ENCODE measurements around the gene ACO2. TPM values are rescaled to one million over a fixed set of nuclear protein-coding genes. Genes with fewer than 3 reads are reported as not detected.

ACO2 gene
- total and polyA plus RNA-seq, 2 of the 13 experiments (the other 11 are each of a cell fraction or from before 2014, with no cell fraction given), result 19.2 to 45.6 TPM

- TF ChIP-seq LRRFIP1 (CRISPR knock-in tag; conservative IDR thresholded peaks at IDR 0.05) (no peak), ZNF652 (CRISPR knock-in tag; IDR thresholded peaks at IDR 0.05; ENCODE audit: borderline replicate concordance, low read depth) (no peak), ISX (CRISPR knock-in tag; conservative IDR thresholded peaks at IDR 0.05) (no peak), ZBTB42 (CRISPR knock-in tag; IDR thresholded peaks at IDR 0.05) (no peak), ZNF225 (CRISPR knock-in tag; IDR thresholded peaks at IDR 0.05) (0 out of 2 replicates have a peak, but pooled peaks have one; percentile 62), FIP1L1 (IDR thresholded peaks at IDR 0.05; ENCODE audit: borderline replicate concordance, insufficient read depth, low read depth, low read length) (no peak), ATRX (CRISPR knock-in tag; IDR thresholded peaks at IDR 0.05; ENCODE audit: borderline replicate concordance) (no peak), MIXL1 (CRISPR knock-in tag; IDR thresholded peaks at IDR 0.05) (no peak), NR2F6 (IDR thresholded peaks at IDR 0.05) (no peak), NR2F6 (CRISPR knock-in tag; IDR thresholded peaks at IDR 0.05) (no peak), ZNF234 (CRISPR knock-in tag; conservative IDR thresholded peaks at IDR 0.05) (no peak), FOXM1 (CRISPR knock-in tag; IDR thresholded peaks at IDR 0.05) (no peak), ZSCAN5A (CRISPR knock-in tag; IDR thresholded peaks at IDR 0.05; ENCODE audit: borderline replicate concordance) (0 out of 2 replicates have a peak, but pooled peaks have one; percentile 33), HOXA5 (CRISPR knock-in tag; IDR thresholded peaks at IDR 0.05) (no peak), NR2F1 (CRISPR knock-in tag; IDR thresholded peaks at IDR 0.05) (no peak), ZNF143 (CRISPR knock-in tag; IDR thresholded peaks at IDR 0.05) (no peak), GZF1 (CRISPR knock-in tag; IDR thresholded peaks at IDR 0.05) (no peak), CHCHD3 (CRISPR knock-in tag; IDR thresholded peaks at IDR 0.05) (no peak), PAWR (CRISPR knock-in tag; IDR thresholded peaks at IDR 0.05; ENCODE audit: borderline replicate concordance) (no peak), MXD3 (CRISPR knock-in tag; IDR thresholded peaks at IDR 0.05) (peak; percentile 43), SALL1 (CRISPR knock-in tag; IDR thresholded peaks at IDR 0.05) (peak; percentile 74), CBX5 (CRISPR knock-in tag; IDR thresholded peaks at IDR 0.05; ENCODE audit: borderline replicate concordance) (peak; percentile 77; the same call in 1 of the 2 replicates)
- TF ChIP-seq, protein P1, sequence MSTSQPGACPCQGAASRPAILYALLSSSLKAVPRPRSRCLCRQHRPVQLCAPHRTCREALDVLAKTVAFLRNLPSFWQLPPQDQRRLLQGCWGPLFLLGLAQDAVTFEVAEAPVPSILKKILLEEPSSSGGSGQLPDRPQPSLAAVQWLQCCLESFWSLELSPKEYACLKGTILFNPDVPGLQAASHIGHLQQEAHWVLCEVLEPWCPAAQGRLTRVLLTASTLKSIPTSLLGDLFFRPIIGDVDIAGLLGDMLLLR (CRISPR knock-in tag; IDR thresholded peaks at IDR 0.05), result peak; percentile 89; the same call in 1 of the 2 replicates
- TF ChIP-seq, protein P2, sequence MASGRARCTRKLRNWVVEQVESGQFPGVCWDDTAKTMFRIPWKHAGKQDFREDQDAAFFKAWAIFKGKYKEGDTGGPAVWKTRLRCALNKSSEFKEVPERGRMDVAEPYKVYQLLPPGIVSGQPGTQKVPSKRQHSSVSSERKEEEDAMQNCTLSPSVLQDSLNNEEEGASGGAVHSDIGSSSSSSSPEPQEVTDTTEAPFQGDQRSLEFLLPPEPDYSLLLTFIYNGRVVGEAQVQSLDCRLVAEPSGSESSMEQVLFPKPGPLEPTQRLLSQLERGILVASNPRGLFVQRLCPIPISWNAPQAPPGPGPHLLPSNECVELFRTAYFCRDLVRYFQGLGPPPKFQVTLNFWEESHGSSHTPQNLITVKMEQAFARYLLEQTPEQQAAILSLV (CRISPR knock-in tag; IDR thresholded peaks at IDR 0.05; ENCODE audit: borderline replicate concordance), result no peak; the same call in 1 of the 2 replicates
- TF ChIP-seq, protein P3, sequence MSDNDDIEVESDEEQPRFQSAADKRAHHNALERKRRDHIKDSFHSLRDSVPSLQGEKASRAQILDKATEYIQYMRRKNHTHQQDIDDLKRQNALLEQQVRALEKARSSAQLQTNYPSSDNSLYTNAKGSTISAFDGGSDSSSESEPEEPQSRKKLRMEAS (IDR thresholded peaks at IDR 0.05), result peak; percentile 97
Measured at GRCh38 chr22:41543854-41544670, 75.1 kb downstream of the ACO2 start, which contains the start of gene POLR3H (continued).

All from HepG2 (cell line).